ENCODE results near the gene SELPLG. TPM values are rescaled to one million over a fixed set of nuclear protein-coding genes. Genes with fewer than 3 reads are reported as not detected.

SELPLG gene
- total RNA-seq, 3 donors from 2014 or later (not counting 1 experiment from before 2014, with no cell fraction given): 179 to 201 (median 201) TPM

- no peak overlapping the region for H3K4me3 Mint-ChIP-seq
- Histone ChIP-seq H3K4me3 (ENCODE audit: low read length) (no peak overlapping the region), H3K36me3 (ENCODE audit: control insufficient read depth, insufficient read depth, low read length) (peaks cover 15% of the 10 kb centered on the region), H3K9me3 (ENCODE audit: control insufficient read depth, insufficient read depth, low read length) (no peaks in the 10 kb centered on the region), H3K27me3 (ENCODE audit: control insufficient read depth, insufficient read depth, low read length) (no peaks in the 10 kb centered on the region), H3K4me1 (ENCODE audit: control insufficient read depth, insufficient read depth, low read length) (peaks cover 23% of the 10 kb centered on the region), H3K27ac (ENCODE audit: low read length) (no peak overlapping the region)
- intact Hi-C loops (cut with micrococcal nuclease): loop anchor here (5.0 kb wide), 1 partner anchor 34 kb away; no protein-coding TSS in a partner anchor
- ATAC-seq (no peak), DNase-seq (no peak)
- H3K27me3 Mint-ChIP-seq (ENCODE audit: low read depth in 2 of 2): no peaks in the 10 kb centered on the region
- no peak for TF ChIP-seq CTCF (IDR thresholded peaks at IDR 0.05)
- peak overlapping the region; percentile 29 to 74 for H3K27ac Mint-ChIP-seq
- H3K9me3 Mint-ChIP-seq: no peaks in the 10 kb centered on the region
- peaks cover 9 to 23% of the 10 kb centered on the region in 2 donors for H3K4me1 Mint-ChIP-seq
- WGBS (ENCODE audit: insufficient coverage): 81% methylated on average over 12 of the region's 15 CpGs
- no peaks in the 10 kb centered on the region for H3K36me3 Mint-ChIP-seq
Observed at GRCh38 chr12:108645686-108646599, 12.2 kb upstream of the SELPLG start.

DNA sequence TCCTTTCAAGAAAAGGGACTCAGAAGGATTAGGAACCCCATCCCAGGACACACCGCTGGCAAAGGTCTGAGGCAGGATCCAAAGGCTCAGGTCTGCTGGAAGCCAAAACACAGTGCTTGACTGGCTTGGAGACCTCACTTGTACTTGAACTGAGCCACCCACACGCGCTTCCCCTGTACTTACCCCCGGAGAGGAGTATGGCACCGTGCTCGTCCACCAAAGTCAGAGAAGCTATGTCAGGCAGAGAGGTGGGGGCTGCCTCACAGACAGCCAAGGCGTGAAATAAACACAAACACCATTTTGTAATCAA is 11.1 kb upstream of the SELPLG start:
- H3K4me1 Mint-ChIP-seq: peaks cover 9 to 23% of the 10 kb centered on the region in 2 donors
- WGBS (ENCODE audit: insufficient coverage): 96% methylated on average over 6 of the region's 7 CpGs
- H3K9me3 ChIP-seq (ENCODE audit: control insufficient read depth, insufficient read depth, low read length): no peaks in the 10 kb centered on the region
- intact Hi-C loops (cut with micrococcal nuclease): loop anchor here (5.0 kb wide), 1 partner anchor 32 kb away; no protein-coding TSS in a partner anchor
- H3K4me3 Mint-ChIP-seq: no peak overlapping the region
- peaks cover 26% of the 10 kb centered on the region for H3K4me1 ChIP-seq (ENCODE audit: control insufficient read depth, insufficient read depth, low read length)
- H3K9me3 Mint-ChIP-seq: no peaks in the 10 kb centered on the region
- ATAC-seq: no peak
- no peak overlapping the region for H3K4me3 ChIP-seq (ENCODE audit: low read length)
- H3K36me3 ChIP-seq (ENCODE audit: control insufficient read depth, insufficient read depth, low read length): peaks cover 10% of the 10 kb centered on the region
- TF ChIP-seq CTCF (IDR thresholded peaks at IDR 0.05): no peak
- no peaks in the 10 kb centered on the region for H3K36me3 Mint-ChIP-seq
- no peaks in the 10 kb centered on the region for H3K27me3 Mint-ChIP-seq (ENCODE audit: low read depth in 2 of 2)
- H3K27ac ChIP-seq (ENCODE audit: low read length): no peak overlapping the region
- H3K27me3 ChIP-seq (ENCODE audit: control insufficient read depth, insufficient read depth, low read length): no peaks in the 10 kb centered on the region
- no peak overlapping the region for H3K27ac Mint-ChIP-seq
- DNase-seq: no peak

GRCh38 chr12:108643941-108644810 is 10.5 kb upstream of the SELPLG start:
- Mint-ChIP-seq H3K4me3 (no peak overlapping the region), H3K9me3 (no peaks in the 10 kb centered on the region), H3K27ac (no peak overlapping the region), H3K36me3 (no peaks in the 10 kb centered on the region), H3K4me1 (peaks cover 9 to 28% of the 10 kb centered on the region in 2 donors), H3K27me3 (ENCODE audit: low read depth in 2 of 2) (no peaks in the 10 kb centered on the region)
- Histone ChIP-seq H3K4me3 (ENCODE audit: low read length) (no peak overlapping the region), H3K27ac (ENCODE audit: low read length) (no peak overlapping the region), H3K9me3 (ENCODE audit: control insufficient read depth, insufficient read depth, low read length) (no peaks in the 10 kb centered on the region), H3K36me3 (ENCODE audit: control insufficient read depth, insufficient read depth, low read length) (peaks cover 10% of the 10 kb centered on the region), H3K4me1 (ENCODE audit: control insufficient read depth, insufficient read depth, low read length) (peaks cover 26% of the 10 kb centered on the region), H3K27me3 (ENCODE audit: control insufficient read depth, insufficient read depth, low read length) (no peaks in the 10 kb centered on the region)
- ATAC-seq (no peak), DNase-seq (no peak)
- 91% methylated on average over 18 of the region's 18 CpGs for WGBS (ENCODE audit: insufficient coverage)
- no peak for TF ChIP-seq CTCF (IDR thresholded peaks at IDR 0.05)
- intact Hi-C loops (cut with micrococcal nuclease): no loop called here
